ENCODE data around the gene CXCR5.
A peak's percentile ranks its signal among the peaks of the same experiment; 100 is the strongest.

Gene CXCR5

GRCh38 chr11:118845369-118845768 is 38.3 kb upstream of the CXCR5 start:
- Histone ChIP-seq H3K9me3 (ENCODE audit: control insufficient read depth, low read length) (no peaks in the 10 kb centered on the region), H2BK15ac (ENCODE audit: low read depth, poor library complexity, severe bottlenecking) (no peak overlapping the region), H2BK12ac (ENCODE audit: low read length in 2 of 2) (no peak overlapping the region), H2AK5ac (ENCODE audit: low read length, severe bottlenecking) (no peak overlapping the region), H4K91ac (ENCODE audit: low read length) (no peak overlapping the region), H2BK5ac (ENCODE audit: low read depth, low read length, poor library complexity, severe bottlenecking) (no peak overlapping the region), H3K27ac (ENCODE audit: low read length, poor library complexity, severe bottlenecking) (no peak overlapping the region), H3K23ac (ENCODE audit: low read length in 2 of 2) (no peak overlapping the region), H3K36me3 (ENCODE audit: control insufficient read depth in 1 of 2, insufficient read depth in 2 of 2, low read depth in 1 of 2, low read length in 2 of 2) (no peaks in the 10 kb centered on the region), H3K4ac (ENCODE audit: low read depth in 1 of 2, low read length in 2 of 2) (no peak overlapping the region), H3K4me3 (ENCODE audit: insufficient read depth in 1 of 2, low read depth in 1 of 2, low read length in 2 of 2) (no peak overlapping the region), H3K9ac (ENCODE audit: low read length) (no peak overlapping the region), H3K18ac (ENCODE audit: low read depth in 1 of 2, low read length in 2 of 2) (no peak overlapping the region), H3K27me3 (ENCODE audit: control insufficient read depth in 1 of 2, insufficient read depth in 1 of 2, low read length in 2 of 2) (peaks cover 0 to 6% of the 10 kb centered on the region in 2 experiments), H3K14ac (ENCODE audit: low read length in 2 of 2) (no peak overlapping the region), H3K79me1 (replicated peaks; ENCODE audit: low read length, poor library complexity, severe bottlenecking) (no peaks in the 10 kb centered on the region), H3K4me2 (ENCODE audit: low read length, poor library complexity, severe bottlenecking) (no peak overlapping the region), H3K4me1 (ENCODE audit: control insufficient read depth, insufficient read depth, low read depth, low read length) (no peaks in the 10 kb centered on the region), H4K8ac (ENCODE audit: low read length) (no peak overlapping the region), H2AFZ (ENCODE audit: low read depth, low read length) (peak overlapping the region; percentile 27), H2BK120ac (ENCODE audit: low read depth, low read length) (no peak overlapping the region)
- DNase-seq = peak; percentile 67

DNA sequence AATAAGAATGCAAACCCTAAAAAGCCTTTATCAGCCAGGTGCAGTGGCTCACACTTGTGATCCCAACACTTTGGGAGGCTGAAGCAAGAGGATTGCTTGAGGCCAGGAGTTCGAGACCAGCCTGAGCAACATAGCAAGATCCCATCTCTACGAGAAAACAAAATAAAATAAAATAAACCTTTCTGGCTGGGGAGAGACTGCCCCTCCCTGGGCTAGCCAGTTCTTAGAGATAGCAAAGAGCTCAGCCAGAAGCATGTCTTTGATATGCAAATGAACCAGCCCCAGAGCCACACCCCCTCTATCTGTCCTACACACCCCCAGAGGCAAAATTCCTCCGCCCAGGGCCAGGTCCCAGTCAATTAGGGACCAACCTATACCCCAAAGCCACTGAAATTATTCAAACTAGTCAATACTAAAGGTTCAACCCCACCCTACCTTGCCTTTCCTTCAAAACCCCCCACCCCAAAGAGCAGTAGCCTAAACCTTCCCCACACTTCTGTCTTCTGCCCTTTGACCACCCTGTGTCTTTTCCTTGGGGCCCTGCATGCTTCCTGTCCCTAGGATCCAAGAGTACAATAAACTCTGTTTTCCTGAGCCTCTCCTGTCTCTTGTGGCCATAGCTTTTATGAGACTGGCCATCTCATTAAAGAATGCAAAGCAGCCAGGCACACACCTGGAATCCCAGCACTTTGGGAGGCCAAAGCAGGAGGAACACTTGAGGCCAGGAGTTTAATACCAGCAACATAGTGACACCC is 37.3 kb upstream of the CXCR5 start:
- H3K14ac ChIP-seq (ENCODE audit: low read length in 2 of 2) = no peak overlapping the region
- H3K36me3 ChIP-seq (ENCODE audit: control insufficient read depth in 1 of 2, insufficient read depth in 2 of 2, low read depth in 1 of 2, low read length in 2 of 2) = no peaks in the 10 kb centered on the region
- H2BK5ac ChIP-seq (ENCODE audit: low read depth, low read length, poor library complexity, severe bottlenecking) = no peak overlapping the region
- no peak overlapping the region for H2AFZ ChIP-seq (ENCODE audit: low read depth, low read length)
- 97% methylated on average over 3 of the region's 3 CpGs for WGBS
- no peak overlapping the region for H3K18ac ChIP-seq (ENCODE audit: low read depth in 1 of 2, low read length in 2 of 2)
- no peaks in the 10 kb centered on the region for H3K9me3 ChIP-seq (ENCODE audit: control insufficient read depth, low read length)
- no peak overlapping the region for H2BK15ac ChIP-seq (ENCODE audit: low read depth, poor library complexity, severe bottlenecking)
- H2BK120ac ChIP-seq (ENCODE audit: low read depth, low read length) = no peak overlapping the region
- no peak overlapping the region for H3K23ac ChIP-seq (ENCODE audit: low read length in 2 of 2)
- no peak overlapping the region for H3K4me2 ChIP-seq (ENCODE audit: low read length, poor library complexity, severe bottlenecking)
- no peak overlapping the region for H3K27ac ChIP-seq (ENCODE audit: low read length, poor library complexity, severe bottlenecking)
- no peaks in the 10 kb centered on the region for H3K4me1 ChIP-seq (ENCODE audit: control insufficient read depth, insufficient read depth, low read depth, low read length)
- no peak overlapping the region for H4K91ac ChIP-seq (ENCODE audit: low read length)
- no peak overlapping the region for H2AK5ac ChIP-seq (ENCODE audit: low read length, severe bottlenecking)
- H3K4me3 ChIP-seq (ENCODE audit: insufficient read depth in 1 of 2, low read depth in 1 of 2, low read length in 2 of 2) = no peak overlapping the region
- H3K4ac ChIP-seq (ENCODE audit: low read depth in 1 of 2, low read length in 2 of 2) = no peak overlapping the region
- H3K79me1 ChIP-seq (replicated peaks; ENCODE audit: low read length, poor library complexity, severe bottlenecking) = no peaks in the 10 kb centered on the region
- no peak for DNase-seq
- H3K27me3 ChIP-seq (ENCODE audit: control insufficient read depth in 1 of 2, insufficient read depth in 1 of 2, low read length in 2 of 2) = peaks cover 0 to 6% of the 10 kb centered on the region in 2 experiments
- H3K9ac ChIP-seq (ENCODE audit: low read length) = no peak overlapping the region
- H2BK12ac ChIP-seq (ENCODE audit: low read length in 2 of 2) = no peak overlapping the region
- H4K8ac ChIP-seq (ENCODE audit: low read length) = no peak overlapping the region

- H3K27ac ChIP-seq (ENCODE audit: low read length, poor library complexity, severe bottlenecking) = no peak overlapping the region
- no peak overlapping the region for H3K4me3 ChIP-seq (ENCODE audit: insufficient read depth in 1 of 2, low read depth in 1 of 2, low read length in 2 of 2)
- H2BK15ac ChIP-seq (ENCODE audit: low read depth, poor library complexity, severe bottlenecking) = no peak overlapping the region
- no peak overlapping the region for H4K8ac ChIP-seq (ENCODE audit: low read length)
- H2AK5ac ChIP-seq (ENCODE audit: low read length, severe bottlenecking) = no peak overlapping the region
- H2AFZ ChIP-seq (ENCODE audit: low read depth, low read length) = no peak overlapping the region
- H2BK120ac ChIP-seq (ENCODE audit: low read depth, low read length) = no peak overlapping the region
- H3K23ac ChIP-seq (ENCODE audit: low read length in 2 of 2) = no peak overlapping the region
- no peak for DNase-seq
- H3K9me3 ChIP-seq (ENCODE audit: control insufficient read depth, low read length) = no peaks in the 10 kb centered on the region
- no peaks in the 10 kb centered on the region for H3K36me3 ChIP-seq (ENCODE audit: control insufficient read depth in 1 of 2, insufficient read depth in 2 of 2, low read depth in 1 of 2, low read length in 2 of 2)
- no peak overlapping the region for H3K18ac ChIP-seq (ENCODE audit: low read depth in 1 of 2, low read length in 2 of 2)
- 100% methylated on average over 2 of the region's 4 CpGs for WGBS
- H3K4ac ChIP-seq (ENCODE audit: low read depth in 1 of 2, low read length in 2 of 2) = no peak overlapping the region
- H3K4me2 ChIP-seq (ENCODE audit: low read length, poor library complexity, severe bottlenecking) = no peak overlapping the region
- H3K9ac ChIP-seq (ENCODE audit: low read length) = no peak overlapping the region
- no peaks in the 10 kb centered on the region for H3K4me1 ChIP-seq (ENCODE audit: control insufficient read depth, insufficient read depth, low read depth, low read length)
- H2BK12ac ChIP-seq (ENCODE audit: low read length in 2 of 2) = no peak overlapping the region
- no peak overlapping the region for H3K14ac ChIP-seq (ENCODE audit: low read length in 2 of 2)
- H4K91ac ChIP-seq (ENCODE audit: low read length) = no peak overlapping the region
- no peak overlapping the region for H2BK5ac ChIP-seq (ENCODE audit: low read depth, low read length, poor library complexity, severe bottlenecking)
- peaks cover 0 to 6% of the 10 kb centered on the region in 2 experiments for H3K27me3 ChIP-seq (ENCODE audit: control insufficient read depth in 1 of 2, insufficient read depth in 1 of 2, low read length in 2 of 2)
- H3K79me1 ChIP-seq (replicated peaks; ENCODE audit: low read length, poor library complexity, severe bottlenecking) = no peaks in the 10 kb centered on the region
Observed at GRCh38 chr11:118849825-118850224, 33.9 kb upstream of the CXCR5 start.

GRCh38 chr11:118851970-118852369 is 31.7 kb upstream of the CXCR5 start:
- Histone ChIP-seq H4K91ac (ENCODE audit: low read length) (no peak overlapping the region), H3K4ac (ENCODE audit: low read depth in 1 of 2, low read length in 2 of 2) (no peak overlapping the region), H3K79me1 (replicated peaks; ENCODE audit: low read length, poor library complexity, severe bottlenecking) (no peaks in the 10 kb centered on the region), H3K4me3 (ENCODE audit: insufficient read depth in 1 of 2, low read depth in 1 of 2, low read length in 2 of 2) (no peak overlapping the region), H3K4me2 (ENCODE audit: low read length, poor library complexity, severe bottlenecking) (no peak overlapping the region), H2BK5ac (ENCODE audit: low read depth, low read length, poor library complexity, severe bottlenecking) (no peak overlapping the region), H3K9ac (ENCODE audit: low read length) (no peak overlapping the region), H3K9me3 (ENCODE audit: control insufficient read depth, low read length) (no peaks in the 10 kb centered on the region), H3K27ac (ENCODE audit: low read length, poor library complexity, severe bottlenecking) (no peak overlapping the region), H2AK5ac (ENCODE audit: low read length, severe bottlenecking) (no peak overlapping the region), H3K18ac (ENCODE audit: low read depth in 1 of 2, low read length in 2 of 2) (no peak overlapping the region), H2AFZ (ENCODE audit: low read depth, low read length) (no peak overlapping the region), H3K4me1 (ENCODE audit: control insufficient read depth, insufficient read depth, low read depth, low read length) (no peaks in the 10 kb centered on the region), H3K23ac (ENCODE audit: low read length in 2 of 2) (no peak overlapping the region), H4K8ac (ENCODE audit: low read length) (no peak overlapping the region), H2BK120ac (ENCODE audit: low read depth, low read length) (no peak overlapping the region), H3K27me3 (ENCODE audit: control insufficient read depth in 1 of 2, insufficient read depth in 1 of 2, low read length in 2 of 2) (peaks cover 0 to 6% of the 10 kb centered on the region in 2 experiments), H3K36me3 (ENCODE audit: control insufficient read depth in 1 of 2, insufficient read depth in 2 of 2, low read depth in 1 of 2, low read length in 2 of 2) (no peaks in the 10 kb centered on the region), H3K14ac (ENCODE audit: low read length in 2 of 2) (no peak overlapping the region), H2BK12ac (ENCODE audit: low read length in 2 of 2) (no peak overlapping the region), H2BK15ac (ENCODE audit: low read depth, poor library complexity, severe bottlenecking) (no peak overlapping the region)
- 89% methylated on average over 2 of the region's 3 CpGs for WGBS
- no peak for DNase-seq

Data from mesenchymal stem cell (in vitro differentiated cells and primary cell).